ENCODE data around the gene PCDHGB2.
"Not testable (repeated sequence)": the region's sequence is repeated elsewhere in the genome, so short reads cannot be mapped to it uniquely, and the experiment has no call there.

Gene PCDHGB2

DNA sequence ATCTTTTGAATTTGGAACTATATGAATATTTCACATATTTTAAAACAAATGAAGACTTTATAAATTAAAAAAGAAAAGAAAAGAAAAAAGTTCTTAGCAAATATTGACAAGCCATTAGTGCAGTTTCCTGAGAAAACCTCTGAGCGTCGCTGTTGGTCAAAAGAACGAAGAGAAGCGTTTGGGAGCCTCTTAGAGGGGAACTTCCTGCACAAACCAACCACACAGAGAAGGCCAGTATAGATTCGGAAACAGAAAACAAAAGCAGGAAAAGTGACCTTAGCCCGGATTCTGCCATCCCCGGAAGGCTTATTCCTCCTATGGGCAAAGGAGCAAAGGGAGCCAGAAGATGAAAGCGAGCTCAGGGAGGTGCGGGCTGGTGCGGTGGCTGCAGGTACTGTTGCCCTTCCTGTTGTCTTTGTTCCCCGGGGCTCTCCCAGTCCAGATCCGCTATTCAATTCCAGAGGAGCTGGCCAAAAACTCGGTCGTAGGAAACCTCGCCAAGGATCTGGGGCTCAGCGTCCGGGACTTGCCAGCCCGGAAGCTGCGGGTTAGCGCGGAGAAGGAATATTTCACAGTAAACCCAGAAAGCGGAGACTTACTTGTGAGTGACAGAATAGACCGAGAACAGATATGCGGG is at the start of gene PCDHGB2:
TSS of gene PCDHGB2 (plus strand) at position 205 of the 637 bp plus-strand sequence. CDS start at position 347, 142 bp downstream.
- ChIA-PET CTCF (interaction anchor here (0.7 to 2.9 kb wide), 14 partner anchors 16 to 232 kb away, joined by 3 to 9 read pairs (median 4); partner anchors contain the start of genes PCDHGA1, PCDHGA10, PCDHGA11 and PCDHGB6), POLR2A (no interaction called here)
- TF ChIP-seq, protein P1, sequence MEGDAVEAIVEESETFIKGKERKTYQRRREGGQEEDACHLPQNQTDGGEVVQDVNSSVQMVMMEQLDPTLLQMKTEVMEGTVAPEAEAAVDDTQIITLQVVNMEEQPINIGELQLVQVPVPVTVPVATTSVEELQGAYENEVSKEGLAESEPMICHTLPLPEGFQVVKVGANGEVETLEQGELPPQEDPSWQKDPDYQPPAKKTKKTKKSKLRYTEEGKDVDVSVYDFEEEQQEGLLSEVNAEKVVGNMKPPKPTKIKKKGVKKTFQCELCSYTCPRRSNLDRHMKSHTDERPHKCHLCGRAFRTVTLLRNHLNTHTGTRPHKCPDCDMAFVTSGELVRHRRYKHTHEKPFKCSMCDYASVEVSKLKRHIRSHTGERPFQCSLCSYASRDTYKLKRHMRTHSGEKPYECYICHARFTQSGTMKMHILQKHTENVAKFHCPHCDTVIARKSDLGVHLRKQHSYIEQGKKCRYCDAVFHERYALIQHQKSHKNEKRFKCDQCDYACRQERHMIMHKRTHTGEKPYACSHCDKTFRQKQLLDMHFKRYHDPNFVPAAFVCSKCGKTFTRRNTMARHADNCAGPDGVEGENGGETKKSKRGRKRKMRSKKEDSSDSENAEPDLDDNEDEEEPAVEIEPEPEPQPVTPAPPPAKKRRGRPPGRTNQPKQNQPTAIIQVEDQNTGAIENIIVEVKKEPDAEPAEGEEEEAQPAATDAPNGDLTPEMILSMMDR (IDR thresholded peaks at IDR 0.05; ENCODE audit: control extremely low read depth, extremely low read depth, low read depth, missing control alignments): peak; percentile 43
- peak; percentile 46 for DNase-seq (ENCODE audit: extremely low spot score)

DNA sequence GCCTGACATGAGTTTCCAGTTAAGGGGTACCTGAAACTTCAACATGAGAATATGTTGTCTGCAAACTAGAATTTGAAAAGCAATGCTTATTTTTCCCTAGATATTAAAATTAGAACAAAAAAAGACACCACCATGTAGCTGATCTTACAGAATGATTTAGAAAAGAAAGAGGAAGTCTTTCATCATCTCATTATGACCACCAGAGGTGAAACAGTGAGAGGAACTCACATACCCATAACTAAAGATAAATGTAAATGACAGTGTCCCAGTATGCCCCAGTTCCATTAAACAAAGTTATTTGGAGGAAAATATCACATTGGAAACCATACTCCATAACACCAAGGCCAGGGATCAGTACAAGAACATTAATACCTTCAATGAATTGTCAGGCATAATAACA is 46.1 kb upstream of the PCDHGB2 start:
- ChIA-PET CTCF (no interaction called here), POLR2A (no interaction called here)
- no peak for DNase-seq (ENCODE audit: extremely low spot score)
- TF ChIP-seq, protein P1 (IDR thresholded peaks at IDR 0.05; ENCODE audit: control extremely low read depth, extremely low read depth, low read depth, missing control alignments): no peak

DNA sequence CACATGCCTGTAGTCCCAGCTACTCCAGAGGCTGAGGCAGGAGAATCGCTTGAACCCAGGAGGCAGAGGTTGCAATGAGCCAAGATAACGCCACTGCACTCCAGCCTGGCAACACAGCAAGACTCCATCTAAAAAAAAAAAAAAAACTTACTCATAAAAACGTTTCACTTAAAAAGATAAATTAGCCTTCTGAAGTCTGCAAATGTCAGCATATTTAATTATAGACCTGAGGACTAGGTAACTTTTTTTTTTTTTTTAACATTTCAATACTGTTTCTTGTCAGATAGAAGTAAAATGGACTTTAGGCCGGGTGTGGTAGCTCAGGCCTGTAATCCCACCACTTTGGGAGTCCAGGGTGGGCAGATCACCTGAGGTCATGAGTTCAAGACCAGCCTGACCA is 42.8 kb upstream of the PCDHGB2 start:
- CTCF ChIA-PET; DNase-seq (ENCODE audit: extremely low spot score); POLR2A ChIA-PET: not testable (repeated sequence)

DNA sequence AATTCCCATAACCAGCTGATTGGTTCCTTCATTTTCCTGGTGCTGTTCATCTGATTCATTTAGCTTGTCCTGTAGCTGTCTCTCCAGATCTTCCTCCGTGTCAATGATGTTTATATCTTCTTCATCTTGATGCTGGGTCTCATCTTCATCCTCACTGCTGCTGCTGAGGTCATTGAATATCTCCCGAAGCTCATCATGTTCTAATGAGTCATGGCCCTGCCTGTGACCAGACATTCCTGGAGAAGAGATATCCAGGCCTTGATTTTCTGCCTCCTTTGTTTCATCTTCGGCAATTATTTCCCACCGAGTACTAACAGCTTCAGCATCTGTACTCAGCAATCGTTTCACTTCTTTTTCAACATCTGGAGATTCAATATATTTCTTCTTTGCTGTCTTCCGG is 40.6 kb upstream of the PCDHGB2 start:
- ChIA-PET POLR2A (no interaction called here), CTCF (interaction anchor here (0.9 to 4.4 kb wide), 20 partner anchors 7 to 273 kb away, joined by 3 to 53 read pairs (median 7); partner anchors contain the start of genes PCDHGA1, PCDHGA10, PCDHGA11 and PCDHGA2)
- TF ChIP-seq, protein P1 (IDR thresholded peaks at IDR 0.05; ENCODE audit: control extremely low read depth, extremely low read depth, low read depth, missing control alignments): no peak
- no peak for DNase-seq (ENCODE audit: extremely low spot score)

DNA sequence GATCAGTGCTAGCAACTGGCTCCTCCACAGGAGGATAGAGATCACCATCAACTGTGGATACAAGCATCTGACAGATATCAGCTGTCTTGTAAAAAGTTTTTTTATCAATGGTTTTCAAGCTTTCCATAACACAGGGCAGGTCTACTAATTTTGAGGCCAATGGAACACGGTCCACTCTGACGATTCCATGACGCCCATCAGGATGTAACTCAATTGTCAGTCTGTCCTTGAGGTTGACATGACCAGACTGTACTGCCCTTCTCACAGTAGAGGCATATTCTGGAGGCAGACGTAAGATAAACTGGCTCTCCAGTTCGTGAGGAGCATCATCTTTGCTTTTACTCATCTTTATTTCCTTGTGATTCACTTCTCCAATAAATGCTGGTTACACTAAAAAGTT is 40.1 kb upstream of the PCDHGB2 start:
- ChIA-PET CTCF (interaction anchor here (0.6 to 4.4 kb wide), 34 partner anchors 8 to 601 kb away, joined by 3 to 53 read pairs (median 4); partner anchors contain the start of genes PCDHGA1, PCDHGA10, PCDHGA11 and PCDHGA2), POLR2A (interaction anchor here (0.6 to 1.7 kb wide), 3 partner anchors 11 to 984 kb away, joined by 3 to 4 read pairs (median 4); partner anchors contain the start of genes DIAPH1 and PCDHGA1)
- TF ChIP-seq, protein P1 (IDR thresholded peaks at IDR 0.05; ENCODE audit: control extremely low read depth, extremely low read depth, low read depth, missing control alignments): no peak
- DNase-seq (ENCODE audit: extremely low spot score): no peak

DNA sequence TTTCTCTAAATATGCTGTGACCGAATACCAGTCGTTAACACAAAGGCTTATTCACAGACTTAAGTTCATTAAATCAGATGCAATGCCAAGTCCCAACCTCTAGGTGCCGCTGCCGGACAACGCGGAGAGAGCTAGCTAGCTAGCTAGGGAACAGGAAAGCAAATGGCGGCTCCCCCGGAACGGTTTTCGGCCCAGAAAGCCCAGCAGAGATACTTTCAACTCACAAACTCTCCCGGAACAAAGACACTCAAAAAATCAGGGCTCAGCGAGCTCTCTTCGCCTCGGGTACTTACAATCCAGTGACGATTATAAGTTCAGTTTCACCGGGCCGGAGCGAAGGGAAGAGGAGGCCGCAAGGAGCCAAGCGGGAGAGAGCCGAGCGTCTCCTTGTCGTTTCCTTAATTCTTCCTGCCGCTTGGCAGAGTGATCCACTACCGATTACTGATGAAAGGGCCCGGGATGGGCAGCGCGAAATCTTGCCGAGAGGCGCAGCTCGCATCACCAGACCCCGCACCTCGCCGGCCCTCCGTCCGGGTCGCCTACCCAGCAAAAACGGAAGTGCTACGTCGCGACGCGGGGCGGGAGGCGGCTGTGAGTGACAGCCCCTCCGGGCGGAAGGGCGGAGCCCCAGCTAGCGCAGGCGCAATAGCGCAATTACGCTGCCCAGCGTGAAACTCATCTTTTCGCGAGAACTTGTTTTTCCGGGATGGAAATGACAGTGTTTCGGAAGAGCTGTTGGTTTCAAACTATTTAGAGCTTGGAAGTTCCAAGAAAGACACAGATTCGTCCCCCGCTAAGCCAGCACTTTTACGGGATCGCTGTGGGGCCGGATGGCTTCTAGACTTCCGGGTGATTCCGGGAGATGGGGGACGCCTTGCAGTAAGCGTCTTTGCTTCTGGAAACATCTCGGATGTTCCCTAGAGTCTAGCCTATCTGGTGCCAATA is 39.3 kb upstream of the PCDHGB2 start, which contains the start of gene TAF7:
TSS of gene TAF7 (minus strand) at position 560 of the 945 bp plus-strand sequence. CDS start 740 bp downstream, outside the sequence.
- peak; percentile 93 for DNase-seq (ENCODE audit: extremely low spot score)
- CTCF ChIA-PET: interaction anchor here (0.6 to 4.4 kb wide), 42 partner anchors 9 to 602 kb away, joined by 3 to 53 read pairs (median 4); partner anchors contain the start of genes PCDHGA1, PCDHGA10, PCDHGA11 and PCDHGA2
- POLR2A ChIA-PET: interaction anchor here (0.6 to 1.7 kb wide), 4 partner anchors 10 to 985 kb away, joined by 3 to 4 read pairs (median 4); partner anchors contain the start of genes DIAPH1 and PCDHGA1
- TF ChIP-seq, protein P1 (IDR thresholded peaks at IDR 0.05; ENCODE audit: control extremely low read depth, extremely low read depth, low read depth, missing control alignments): peak; percentile 95

All from GM10248 (cell line).